Gastrocnemius medialis (tissue), 4 donors: ENCODE measurements around the gene CLMN. TPM values are rescaled to one million over a fixed set of nuclear protein-coding genes. Genes with fewer than 3 reads are reported as not detected.
A peak's percentile ranks its signal among the peaks of the same experiment; 100 is the strongest.

ENCODE experiments used
- ATAC-seq, 2 donors: fragments of 150-250 bp; one replicate each; pipeline ENCODE4 v1.9.1; 2016
- DNase-seq, 2 donors: peaks; one replicate each; pipeline ENCODE4 v3.0.0-alpha.2; 2019
- H3K27ac ChIP-seq, 4 donors: fragments of 200-600 bp; sonication (generic); 1 replicate in 1 of 4; 2 replicates in 3 of 4; pipeline ENCODE4 v1.5.1; 2016 to 2018; ENCODE audit warnings: mild to moderate bottlenecking in 2 of 4, moderate library complexity in 1 of 4
- H3K27me3 ChIP-seq, 3 donors: fragments of 200-600 bp; sonication (generic) in 2 of 3; 1 replicate in 1 of 3; 2 replicates in 2 of 3; pipeline versions ENCODE4 v1.5.1 to v1.6.0; 2016 to 2019; ENCODE audit warnings: mild to moderate bottlenecking in 1 of 3, moderate library complexity in 1 of 3
- H3K36me3 ChIP-seq, 2 donors: fragments of 200-600 bp; sonication (generic) in 1 of 2; one replicate each; pipeline ENCODE4 v1.5.1; 2017 to 2018
- H3K4me1 ChIP-seq, 2 donors: fragments of 200-600 bp; sonication (generic) in 1 of 2; one replicate each; pipeline ENCODE4 v1.5.1; 2016 to 2017; ENCODE audit warnings: mild to moderate bottlenecking in 2 of 2
- H3K4me3 ChIP-seq, 4 donors: fragments of 200-600 bp; sonication (generic) in 3 of 4; 1 replicate in 1 of 4; 2 replicates in 3 of 4; pipeline ENCODE4 v1.5.1; 2016 to 2019; ENCODE audit warnings: mild to moderate bottlenecking in 2 of 4
- H3K9me3 ChIP-seq, 3 donors: fragments of 200-600 bp; sonication (generic) in 2 of 3; 1 replicate in 1 of 3; 2 replicates in 2 of 3; pipeline ENCODE4 v1.5.1; 2016 to 2019
- CTCF ChIP-seq, 5 experiments: fragments of 450-650 bp in 3 of 5; fragments of 200-600 bp in 2 of 5; sonication (generic) in 2 of 5; IDR thresholded peaks in 4 of 5; conservative IDR thresholded peaks in 1 of 5; 1 replicate in 4 of 5; 2 replicates in 1 of 5; pipeline ENCODE4 v1.5.1; 2016 to 2019; ENCODE audit warnings: antibody characterized with exemption in 5 of 5, mild to moderate bottlenecking in 3 of 5, moderate library complexity in 3 of 5
- POLR2A ChIP-seq, 2 donors: fragments of 450-650 bp; IDR thresholded peaks; one replicate each; pipeline ENCODE4 v1.6.1; 2017; ENCODE audit warnings: antibody characterized with exemption in 2 of 2, mild to moderate bottlenecking in 2 of 2, moderate library complexity in 2 of 2
- in situ Hi-C, 4 donors: fragments of 200-750 bp; cut with MboI; loops; one replicate each; pipeline versions ENCODE4 v1.15.0 to v1.8.0; 2017; ENCODE audit warnings: low sequenced_read_pairs in 4 of 4
- intact Hi-C: fragments of 100-400 bp; cut with DNase I; formaldehyde crosslinking; loops from one replicate; pipeline ENCODE4 v1.15.1; 2023; ENCODE audit warnings: low total_unique reads
- total RNA-seq, 4 donors: library from RNA; depleted of rRNA; stranded (reverse); fragments of >200 nt; gene quantifications; one replicate each; pipeline versions ENCODE4 v1.1.0 to v1.2.3, GENCODE V29; 2016

Gene CLMN
- total RNA-seq, 4 donors from 2014 or later: 3.8 to 8.8 (median 5.8) TPM

- intact Hi-C loops: no loop called here
- Histone ChIP-seq H3K36me3 (no peaks in the 10 kb centered on the region), H3K27ac (no peak overlapping the region), H3K9me3 (no peaks in the 10 kb centered on the region), H3K27me3 (no peaks in the 10 kb centered on the region), H3K4me3 (no peak overlapping the region), H3K4me1 (no peaks in the 10 kb centered on the region)
- DNase-seq (no peak), ATAC-seq (no peak)
- in situ Hi-C loops: no loop called here
- TF ChIP-seq CTCF (IDR thresholded peaks at IDR 0.05 in 4 of 5, conservative IDR thresholded peaks at IDR 0.05 in 1 of 5) (no peak), POLR2A (IDR thresholded peaks at IDR 0.05) (no peak)
Measured at GRCh38 chr14:95198320-95198719, 121.4 kb downstream of the CLMN start.

GRCh38 chr14:95197551-95197950, 122.2 kb downstream of the CLMN start:
- intact Hi-C loops (loop anchor here (1.0 kb wide), 1 partner anchor 35 kb away; no protein-coding TSS in a partner anchor), in situ Hi-C loops (no loop called here)
- Histone ChIP-seq H3K27me3 (no peaks in the 10 kb centered on the region), H3K4me3 (no peak overlapping the region), H3K27ac (no peak overlapping the region), H3K9me3 (no peaks in the 10 kb centered on the region), H3K4me1 (no peaks in the 10 kb centered on the region), H3K36me3 (no peaks in the 10 kb centered on the region)
- ATAC-seq (no peak), DNase-seq (no peak)
- TF ChIP-seq CTCF (IDR thresholded peaks at IDR 0.05 in 4 of 5, conservative IDR thresholded peaks at IDR 0.05 in 1 of 5) (no peak), POLR2A (IDR thresholded peaks at IDR 0.05) (no peak)

GRCh38 chr14:95196826-95197545, 122.7 kb downstream of the CLMN start:
- no peak for ATAC-seq
- no peaks in the 10 kb centered on the region for H3K4me1 ChIP-seq
- no peak overlapping the region for H3K4me3 ChIP-seq
- no peak overlapping the region for H3K27ac ChIP-seq
- intact Hi-C loops (loop anchor here (1.0 kb wide), 1 partner anchor 35 kb away; no protein-coding TSS in a partner anchor), in situ Hi-C loops (no loop called here)
- H3K9me3 ChIP-seq: no peaks in the 10 kb centered on the region
- no peaks in the 10 kb centered on the region for H3K27me3 ChIP-seq
- H3K36me3 ChIP-seq: no peaks in the 10 kb centered on the region
- no peak for DNase-seq
- TF ChIP-seq CTCF (IDR thresholded peaks at IDR 0.05 in 4 of 5, conservative IDR thresholded peaks at IDR 0.05 in 1 of 5) (no peak), POLR2A (IDR thresholded peaks at IDR 0.05) (no peak)

GRCh38 chr14:95196268-95196667, 123.4 kb downstream of the CLMN start:
- in situ Hi-C loops: no loop called here
- Histone ChIP-seq H3K36me3 (no peaks in the 10 kb centered on the region), H3K27me3 (no peaks in the 10 kb centered on the region), H3K9me3 (no peaks in the 10 kb centered on the region), H3K4me1 (no peaks in the 10 kb centered on the region), H3K27ac (no peak overlapping the region), H3K4me3 (no peak overlapping the region)
- ATAC-seq (no peak), DNase-seq (no peak)
- TF ChIP-seq CTCF (IDR thresholded peaks at IDR 0.05 in 4 of 5, conservative IDR thresholded peaks at IDR 0.05 in 1 of 5) (peak in 4 of 5 experiments; percentile 7 to 42 (median 28)), POLR2A (IDR thresholded peaks at IDR 0.05) (no peak)
- intact Hi-C loops: no loop called here
